ENCODE results near the gene INAVA.

GRCh38 chr1:200877839-200878551, 16.7 kb upstream of the INAVA start:
- TF ChIP-seq HOXB5 (CRISPR knock-in tag; IDR thresholded peaks at IDR 0.05) = no peak
- no peak for TF ChIP-seq RFX5 (IDR thresholded peaks at IDR 0.05)
- TF ChIP-seq POLR2A (IDR thresholded peaks at IDR 0.05; ENCODE audit: low read length) = no peak
- TF ChIP-seq USF2 (IDR thresholded peaks at IDR 0.05) = no peak
- TF ChIP-seq CHD2 (IDR thresholded peaks at IDR 0.05; ENCODE audit: low read length, partially characterized antibody) = no peak
- TF ChIP-seq HOXA7 (CRISPR knock-in tag; IDR thresholded peaks at IDR 0.05) = no peak
- no peak for TF ChIP-seq CTCF (IDR thresholded peaks at IDR 0.05)
- TF ChIP-seq REST (IDR thresholded peaks at IDR 0.05) = no peak
- no peak for TF ChIP-seq NFE2L2 (conservative IDR thresholded peaks at IDR 0.05; ENCODE audit: low read length)
- TF ChIP-seq, protein P1, sequence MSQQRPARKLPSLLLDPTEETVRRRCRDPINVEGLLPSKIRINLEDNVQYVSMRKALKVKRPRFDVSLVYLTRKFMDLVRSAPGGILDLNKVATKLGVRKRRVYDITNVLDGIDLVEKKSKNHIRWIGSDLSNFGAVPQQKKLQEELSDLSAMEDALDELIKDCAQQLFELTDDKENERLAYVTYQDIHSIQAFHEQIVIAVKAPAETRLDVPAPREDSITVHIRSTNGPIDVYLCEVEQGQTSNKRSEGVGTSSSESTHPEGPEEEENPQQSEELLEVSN (IDR thresholded peaks at IDR 0.05; ENCODE audit: borderline replicate concordance, low read depth) = no peak
- TF ChIP-seq RAD21 (conservative IDR thresholded peaks at IDR 0.05 in 1 of 2, IDR thresholded peaks at IDR 0.05 in 1 of 2) = no peak
- TF ChIP-seq RCOR1 (IDR thresholded peaks at IDR 0.05; ENCODE audit: low read depth, low read length) = no peak
- TF ChIP-seq SMC3 (IDR thresholded peaks at IDR 0.05) = no peak
